Muscle layer of duodenum (tissue), 2 donors: ENCODE measurements around the gene ASB8.
A peak's percentile ranks its signal among the peaks of the same experiment; 100 is the strongest.
"Not testable (repeated sequence)": the region's sequence is repeated elsewhere in the genome, so short reads cannot be mapped to it uniquely, and the experiment has no call there.

ENCODE experiments used
- H3K27ac ChIP-seq: one replicate; pipeline ENCODE4 v1.7.0; 2013; ENCODE audit warnings: mild to moderate bottlenecking, low read length
- H3K27me3 ChIP-seq: one replicate; pipeline ENCODE4 v1.7.0; 2013; ENCODE audit warnings: low read depth, mild to moderate bottlenecking, control low read depth, low read length
- H3K36me3 ChIP-seq, 2 donors: one replicate each; pipeline ENCODE4 v1.7.0; 2013; ENCODE audit warnings: low read length in 2 of 2, control low read depth in 1 of 2, mild to moderate bottlenecking in 1 of 2; ENCODE audit not compliant: insufficient read depth in 2 of 2, control insufficient read depth in 1 of 2
- H3K4me1 ChIP-seq, 2 donors: one replicate each; pipeline ENCODE4 v1.7.0; 2013; ENCODE audit warnings: low read length in 2 of 2, mild to moderate bottlenecking in 2 of 2, control low read depth in 1 of 2, moderate library complexity in 1 of 2; ENCODE audit not compliant: insufficient read depth in 2 of 2, control insufficient read depth in 1 of 2
- H3K4me3 ChIP-seq, 2 donors: one replicate each; pipeline ENCODE4 v1.7.0; 2013; ENCODE audit warnings: low read length in 2 of 2, low read depth in 1 of 2, mild to moderate bottlenecking in 1 of 2
- H3K9me3 ChIP-seq, 2 donors: one replicate each; pipeline ENCODE4 v1.7.0; 2013; ENCODE audit warnings: low read length in 2 of 2, control low read depth in 1 of 2, mild to moderate bottlenecking in 1 of 2; ENCODE audit not compliant: control insufficient read depth in 1 of 2
- donor health status: healthy.

The ASB8 gene

GRCh38 chr12:48129376-48129775 is 27.9 kb downstream of the ASB8 start:
- H3K36me3 ChIP-seq, result peaks cover 35 to 42% of the 10 kb centered on the region in 2 donors

DNA sequence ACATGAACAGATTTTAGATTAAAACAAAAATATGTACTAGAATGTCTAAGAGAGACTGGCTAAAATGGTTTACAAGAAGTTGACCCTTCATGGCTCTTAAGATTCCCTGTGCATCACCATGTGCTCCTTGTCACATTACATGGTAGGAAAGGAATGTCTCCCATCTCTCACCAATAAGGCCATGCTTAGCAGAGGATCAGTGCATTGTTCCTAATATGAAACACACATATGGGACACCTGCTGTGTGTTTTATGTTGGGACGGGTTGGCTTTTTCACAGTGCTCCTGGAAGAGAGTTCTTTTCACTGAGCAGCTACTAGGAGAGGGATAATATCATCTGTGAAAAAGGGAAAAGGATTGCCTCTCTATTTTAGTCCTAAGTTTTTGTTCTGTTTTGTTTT is 28.5 kb downstream of the ASB8 start:
- no peaks in the 10 kb centered on the region for H3K9me3 ChIP-seq
- no peak overlapping the region for H3K4me3 ChIP-seq
- no peak overlapping the region for H3K27ac ChIP-seq
- H3K4me1 ChIP-seq, result peaks cover 0 to 7% of the 10 kb centered on the region in 2 donors
- H3K27me3 ChIP-seq, result no peaks in the 10 kb centered on the region
- peaks cover 29 to 36% of the 10 kb centered on the region in 2 donors for H3K36me3 ChIP-seq

More at GRCh38 chr12:48129376-48129775, 27.9 kb downstream of the ASB8 start:
- peaks cover 0 to 7% of the 10 kb centered on the region in 2 donors for H3K4me1 ChIP-seq
- no peak overlapping the region for H3K27ac ChIP-seq
- no peak overlapping the region for H3K4me3 ChIP-seq
- no peaks in the 10 kb centered on the region for H3K9me3 ChIP-seq
- H3K27me3 ChIP-seq, result no peaks in the 10 kb centered on the region

- H3K27me3 ChIP-seq, result no peaks in the 10 kb centered on the region
- H3K36me3 ChIP-seq, result peaks cover 14 to 31% of the 10 kb centered on the region in 2 donors
- no peaks in the 10 kb centered on the region for H3K9me3 ChIP-seq
- H3K27ac ChIP-seq, result no peak overlapping the region
- no peak overlapping the region for H3K4me3 ChIP-seq
- H3K4me1 ChIP-seq, result peaks cover 0 to 7% of the 10 kb centered on the region in 2 donors
Measured at GRCh38 chr12:48126953-48127630, 30.2 kb downstream of the ASB8 start.

DNA sequence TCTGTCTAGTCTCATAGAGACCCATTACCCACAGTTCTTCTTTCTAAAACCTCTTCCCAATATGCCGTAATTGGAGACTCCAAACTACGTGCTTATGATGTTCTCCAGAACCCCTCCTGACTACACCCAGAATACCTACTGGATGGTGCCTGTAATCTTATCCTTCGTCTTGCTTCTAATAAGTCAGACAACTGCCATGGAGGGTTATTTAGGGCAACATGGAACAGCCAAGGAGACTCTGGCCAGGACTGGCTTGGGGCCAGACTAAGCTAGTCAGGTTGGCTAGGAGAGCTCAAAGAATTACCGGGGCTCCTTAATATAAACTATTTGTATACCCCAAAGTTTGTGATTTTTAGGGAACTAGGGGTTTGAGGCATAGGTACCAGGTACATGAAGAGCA is 31.3 kb downstream of the ASB8 start:
- Histone ChIP-seq H3K4me3 (no peak overlapping the region), H3K9me3 (no peaks in the 10 kb centered on the region), H3K27me3 (no peaks in the 10 kb centered on the region), H3K27ac (no peak overlapping the region), H3K36me3 (peaks cover 11 to 20% of the 10 kb centered on the region in 2 donors), H3K4me1 (peaks cover 0 to 7% of the 10 kb centered on the region in 2 donors)

- H3K36me3 ChIP-seq, result peaks cover 11 to 16% of the 10 kb centered on the region in 2 donors
- H3K4me3 ChIP-seq, H3K4me1 ChIP-seq, H3K9me3 ChIP-seq, H3K27ac ChIP-seq, H3K27me3 ChIP-seq: not testable (repeated sequence)
Measured at GRCh38 chr12:48125542-48125941, 31.8 kb downstream of the ASB8 start.

GRCh38 chr12:48123169-48123568 is 34.1 kb downstream of the ASB8 start:
- Histone ChIP-seq H3K9me3 (no peaks in the 10 kb centered on the region), H3K4me3 (no peak overlapping the region), H3K4me1 (peaks cover 0 to 7% of the 10 kb centered on the region in 2 donors), H3K27me3 (no peaks in the 10 kb centered on the region), H3K36me3 (peaks cover 4 to 11% of the 10 kb centered on the region in 2 donors), H3K27ac (no peak overlapping the region)

- no peaks in the 10 kb centered on the region for H3K9me3 ChIP-seq
- H3K4me1 ChIP-seq, result peaks cover 0 to 7% of the 10 kb centered on the region in 2 donors
- no peaks in the 10 kb centered on the region for H3K27me3 ChIP-seq
- H3K36me3 ChIP-seq, result peaks cover 4 to 11% of the 10 kb centered on the region in 2 donors
- H3K27ac ChIP-seq, result no peak overlapping the region
- H3K4me3 ChIP-seq, result no peak overlapping the region
Measured at GRCh38 chr12:48122065-48122834, 35.1 kb downstream of the ASB8 start.

DNA sequence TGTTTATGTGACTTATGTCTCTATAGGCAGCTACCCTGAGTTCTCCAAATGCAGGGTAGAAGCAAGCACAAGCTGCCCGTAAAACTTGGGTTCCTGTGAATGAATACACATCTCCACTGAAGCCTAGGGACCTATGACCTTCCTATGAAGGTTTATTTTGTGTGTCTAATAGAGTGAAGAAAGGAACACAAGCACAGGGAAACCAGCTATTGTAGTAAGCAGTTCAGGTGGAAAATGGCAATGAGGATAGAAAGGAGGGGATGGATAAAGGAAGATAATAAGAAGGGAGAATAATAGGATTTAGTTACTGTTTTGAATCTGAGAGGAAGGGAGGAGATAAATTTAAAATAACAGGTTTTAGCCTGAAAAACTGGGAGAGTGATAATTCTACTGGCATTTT is 35.8 kb downstream of the ASB8 start:
- Histone ChIP-seq H3K9me3 (no peaks in the 10 kb centered on the region), H3K4me3 (no peak overlapping the region), H3K27me3 (no peaks in the 10 kb centered on the region), H3K27ac (no peak overlapping the region), H3K36me3 (peaks cover 4 to 11% of the 10 kb centered on the region in 2 donors), H3K4me1 (peaks cover 0 to 7% of the 10 kb centered on the region in 2 donors)

DNA sequence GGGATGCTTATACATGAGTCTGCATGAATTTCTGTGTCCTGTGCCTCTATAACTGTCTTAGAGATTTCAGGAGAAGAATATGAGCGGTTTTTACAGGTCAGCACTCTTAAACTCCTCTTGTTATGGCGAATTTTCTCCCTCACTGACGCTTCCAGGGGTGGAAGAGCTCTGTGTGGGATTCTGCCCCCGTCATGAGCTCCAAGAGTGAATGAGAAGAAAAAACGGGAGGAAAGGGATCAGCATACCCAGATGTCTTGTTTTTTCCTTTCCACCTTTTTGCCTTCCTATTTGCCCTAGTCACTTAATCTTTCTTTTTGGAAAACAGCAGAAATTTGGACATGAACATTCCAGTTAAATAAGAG is 37.5 kb downstream of the ASB8 start:
- Histone ChIP-seq H3K36me3 (peaks cover 0 to 11% of the 10 kb centered on the region in 2 donors), H3K4me1 (no peaks in the 10 kb centered on the region), H3K4me3 (peak overlapping the region; percentile 85 to 95), H3K27ac (peak overlapping the region; percentile 58), H3K9me3 (no peaks in the 10 kb centered on the region), H3K27me3 (no peaks in the 10 kb centered on the region)

- Histone ChIP-seq H3K9me3 (no peaks in the 10 kb centered on the region), H3K36me3 (peaks cover 0 to 11% of the 10 kb centered on the region in 2 donors), H3K27ac (peak within 1 kb of the TSS; percentile 58), H3K4me1 (no peaks in the 10 kb centered on the region), H3K27me3 (no peaks in the 10 kb centered on the region), H3K4me3 (peak within 1 kb of the TSS; percentile 85 to 95)
Measured at GRCh38 chr12:48119078-48119833, 38.1 kb downstream of the ASB8 start, which contains the start of gene PFKM. TSS of gene PFKM (plus strand) at chr12:48119364. CDS start at chr12:48122775, 3,411 bp downstream.

DNA sequence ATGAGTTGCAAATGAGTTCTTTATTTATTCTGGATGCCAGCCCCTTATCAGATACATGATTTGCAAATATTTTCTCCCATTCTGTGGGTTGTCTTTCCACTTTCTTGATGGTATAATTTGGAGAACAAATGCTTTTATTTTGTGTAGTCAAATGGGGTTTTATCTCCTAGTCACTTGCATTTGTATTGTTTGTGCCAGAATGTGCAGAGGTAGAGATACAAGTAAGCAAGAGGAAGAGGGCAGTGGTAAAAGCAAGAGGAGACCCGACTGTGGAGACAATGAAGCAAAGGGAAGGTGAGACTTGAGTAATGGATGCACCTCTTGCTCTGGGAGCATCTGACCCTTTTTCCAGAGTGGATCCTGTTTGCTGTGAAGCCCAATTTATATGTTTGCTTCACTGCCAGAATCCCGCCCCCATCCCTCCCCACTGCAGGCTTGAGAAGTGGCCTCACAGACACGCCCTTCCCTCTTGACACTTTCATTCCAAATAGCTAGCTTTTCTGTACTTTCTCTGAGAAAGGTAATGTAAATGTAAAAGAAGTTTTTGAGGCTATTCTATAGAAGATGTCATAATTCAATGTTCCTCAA is 38.9 kb downstream of the ASB8 start:
- Histone ChIP-seq H3K27me3 (no peaks in the 10 kb centered on the region), H3K9me3 (no peaks in the 10 kb centered on the region), H3K27ac (peak overlapping the region; percentile 58), H3K4me3 (peak overlapping the region; percentile 85 to 95), H3K36me3 (peaks cover 0 to 8% of the 10 kb centered on the region in 2 donors), H3K4me1 (no peaks in the 10 kb centered on the region)
